ENCODE measurements around the gene HRC.

The HRC gene

DNA sequence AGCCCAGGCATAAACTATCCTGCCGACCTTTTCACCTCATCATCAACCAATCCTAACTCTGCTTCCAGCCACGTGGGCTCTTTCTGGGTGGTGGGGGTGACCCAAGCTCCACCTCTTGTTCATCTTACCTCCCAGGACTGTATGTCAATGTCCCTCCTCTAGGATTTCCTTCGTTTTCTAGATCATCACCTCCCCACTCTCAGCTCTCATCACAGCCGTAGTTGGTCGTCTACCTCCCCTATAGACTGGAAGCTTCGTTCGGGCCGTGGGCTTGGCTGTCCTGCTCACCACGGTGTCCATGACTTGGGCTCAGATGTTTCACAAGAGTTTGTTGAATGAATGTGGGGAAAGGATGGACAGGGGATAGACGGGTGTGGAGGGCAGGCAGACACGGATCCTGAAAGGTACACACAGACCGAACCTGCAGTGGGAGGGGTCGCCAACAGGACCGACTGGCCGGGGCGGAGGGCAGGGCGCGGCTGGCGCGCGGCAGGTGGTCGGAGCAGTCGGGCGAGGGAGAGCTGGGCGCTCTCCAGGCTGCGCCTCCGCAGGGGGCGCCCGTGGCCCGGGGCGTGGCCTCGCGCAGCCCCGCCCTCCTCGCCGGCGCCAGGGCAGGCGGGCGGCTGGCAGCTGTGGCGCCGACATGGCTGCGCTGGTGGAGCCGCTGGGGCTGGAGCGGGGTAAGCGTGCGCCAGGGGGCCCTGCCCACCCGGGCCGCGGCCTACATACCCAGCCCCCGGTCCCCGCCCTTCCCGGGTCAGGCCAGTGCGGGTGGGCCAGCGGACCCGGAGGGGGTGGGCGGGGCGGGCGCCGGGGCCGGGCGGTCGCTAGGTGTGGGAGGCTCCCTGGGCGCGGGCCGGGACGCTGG is 41.2 kb downstream of the HRC start, which contains the start of gene LIN7B:
Gene LIN7B, plus strand, starts transcription at position 609 of the 868 bp plus-strand sequence. Its CDS starts 35 bp downstream, at position 644.
- DNase-seq, result peak; percentile 57 to 72

DNA sequence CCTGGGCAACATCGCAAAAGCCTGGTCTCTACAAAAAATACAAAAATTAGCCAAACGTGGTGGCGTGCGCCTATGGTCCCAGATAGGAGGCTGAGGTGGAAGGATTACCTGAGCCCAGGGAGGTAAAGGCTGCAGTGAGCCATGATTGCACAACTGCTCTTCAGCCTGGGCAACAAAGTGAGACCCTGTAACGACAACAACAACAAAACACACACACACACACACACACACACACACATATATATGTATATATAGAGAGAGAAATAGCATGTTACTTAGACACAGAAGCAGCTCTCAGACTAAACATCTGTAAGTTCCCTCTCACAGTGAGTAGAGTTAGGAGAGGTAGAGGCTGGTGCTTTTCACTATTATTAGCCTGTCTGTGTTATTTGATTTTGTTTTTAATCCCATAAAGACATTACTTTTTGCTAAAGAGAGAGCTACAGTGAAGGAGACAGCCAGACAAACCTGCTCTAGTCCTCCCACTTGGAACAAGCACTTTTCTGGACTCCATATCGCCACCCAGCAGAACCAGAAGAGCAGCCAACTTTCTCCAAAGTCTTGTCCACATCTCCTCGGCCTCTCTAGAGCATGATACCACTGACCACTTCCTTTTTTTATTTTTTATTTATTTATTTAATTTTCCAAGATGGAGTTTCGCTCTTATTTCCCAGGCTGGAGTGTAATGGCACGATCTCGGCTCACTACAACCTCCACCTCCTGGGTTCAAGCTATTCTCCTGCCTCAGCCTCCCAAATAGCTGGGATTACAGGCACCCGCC is 43.8 kb downstream of the HRC start:
- DNase-seq, result no peak

DNA sequence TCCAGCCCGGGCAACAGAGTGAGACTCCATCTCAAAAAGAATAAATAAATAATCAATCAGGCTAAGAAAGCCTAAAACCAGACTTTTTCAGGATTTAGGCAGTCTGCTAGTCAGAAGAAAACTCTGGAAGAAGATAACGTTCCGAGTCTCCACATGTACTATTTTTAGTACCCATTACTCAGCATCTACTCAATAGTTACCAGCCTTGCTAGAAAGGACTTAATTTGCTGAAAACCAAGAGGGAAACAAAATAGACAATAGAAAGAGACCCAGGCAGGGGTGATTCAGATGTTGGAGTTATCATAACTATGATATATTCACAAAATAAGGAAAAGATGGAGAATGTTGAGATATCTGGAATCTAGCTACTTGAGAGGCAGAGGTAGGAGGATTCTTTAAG is 44.6 kb downstream of the HRC start:
- no peak for DNase-seq

DNA sequence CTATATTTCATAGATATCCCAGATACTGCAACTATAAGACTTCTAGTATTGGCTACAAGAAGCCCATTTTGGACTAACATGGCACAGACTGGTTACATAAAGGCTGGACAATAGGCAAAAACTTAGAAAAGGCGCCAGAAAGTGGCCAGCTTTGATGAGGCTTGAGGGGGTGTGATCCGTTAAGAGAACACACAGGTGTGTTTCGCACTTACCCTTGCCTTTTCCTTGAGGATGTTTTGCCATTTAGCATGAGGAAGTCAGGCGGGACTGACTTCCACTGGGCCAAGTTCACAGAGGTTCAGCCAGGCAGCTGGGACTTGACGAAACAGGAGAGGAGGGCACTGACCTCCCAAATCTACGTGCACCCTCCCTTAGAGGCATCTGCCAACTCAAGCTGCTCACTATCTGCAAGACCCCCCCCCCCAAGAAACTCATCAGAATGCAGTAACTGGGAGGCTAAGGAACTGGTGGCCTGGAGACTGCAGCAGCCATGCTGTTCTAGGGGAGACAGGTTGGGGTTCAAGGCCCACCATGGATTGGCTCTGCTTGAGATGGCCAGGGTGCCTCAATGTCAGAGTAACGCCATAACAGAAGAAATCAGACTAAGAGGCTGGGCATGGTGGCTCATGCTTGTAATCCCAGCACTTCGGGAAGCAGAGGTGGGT is 45.5 kb downstream of the HRC start:
- DNase-seq, result no peak

DNA sequence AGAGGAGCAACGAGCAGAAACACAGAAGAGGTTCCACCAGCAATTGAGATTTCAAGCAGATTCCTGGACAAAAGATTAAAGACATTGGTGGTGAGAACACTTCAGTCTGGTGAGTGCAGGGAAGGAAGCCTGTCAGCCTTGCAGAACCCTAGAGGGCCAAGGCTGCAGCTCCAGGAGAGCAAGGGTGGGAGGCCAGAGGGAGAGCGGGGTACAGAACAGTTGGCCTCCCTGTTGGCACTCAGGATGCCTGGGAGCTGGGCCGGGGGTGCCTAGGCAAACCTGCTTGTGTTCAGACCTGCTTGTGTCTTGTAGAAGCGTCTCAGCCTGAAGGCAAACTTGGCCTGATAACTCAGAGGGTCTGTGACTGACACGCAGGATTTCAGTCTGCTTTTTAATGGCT is 46.1 kb downstream of the HRC start:
- no peak for DNase-seq

DNA sequence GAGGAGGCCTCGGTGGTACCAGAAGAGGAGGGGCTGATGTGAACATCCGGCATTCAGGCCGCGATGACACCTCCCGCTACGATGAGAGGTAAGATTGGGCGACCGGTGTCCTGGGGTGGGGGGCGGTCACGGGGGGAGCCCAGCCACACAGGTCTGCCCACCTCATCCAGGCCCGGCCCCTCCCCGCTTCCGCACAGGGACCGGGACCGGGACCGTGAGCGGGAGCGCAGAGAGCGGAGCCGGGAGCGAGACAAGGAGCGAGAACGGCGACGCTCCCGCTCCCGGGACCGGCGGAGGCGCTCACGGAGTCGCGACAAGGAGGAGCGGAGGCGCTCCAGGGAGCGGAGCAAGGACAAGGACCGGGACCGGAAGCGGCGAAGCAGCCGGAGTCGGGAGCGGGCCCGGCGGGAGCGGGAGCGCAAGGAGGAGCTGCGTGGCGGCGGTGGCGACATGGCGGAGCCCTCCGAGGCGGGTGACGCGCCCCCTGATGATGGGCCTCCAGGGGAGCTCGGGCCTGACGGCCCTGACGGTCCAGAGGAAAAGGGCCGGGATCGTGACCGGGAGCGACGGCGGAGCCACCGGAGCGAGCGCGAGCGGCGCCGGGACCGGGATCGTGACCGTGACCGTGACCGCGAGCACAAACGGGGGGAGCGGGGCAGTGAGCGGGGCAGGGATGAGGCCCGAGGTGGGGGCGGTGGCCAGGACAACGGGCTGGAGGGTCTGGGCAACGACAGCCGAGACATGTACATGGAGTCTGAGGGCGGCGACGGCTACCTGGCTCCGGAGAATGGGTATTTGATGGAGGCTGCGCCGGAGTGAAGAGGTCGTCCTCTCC is 47.4 kb downstream of the HRC start:
- DNase-seq, result no peak

DNA sequence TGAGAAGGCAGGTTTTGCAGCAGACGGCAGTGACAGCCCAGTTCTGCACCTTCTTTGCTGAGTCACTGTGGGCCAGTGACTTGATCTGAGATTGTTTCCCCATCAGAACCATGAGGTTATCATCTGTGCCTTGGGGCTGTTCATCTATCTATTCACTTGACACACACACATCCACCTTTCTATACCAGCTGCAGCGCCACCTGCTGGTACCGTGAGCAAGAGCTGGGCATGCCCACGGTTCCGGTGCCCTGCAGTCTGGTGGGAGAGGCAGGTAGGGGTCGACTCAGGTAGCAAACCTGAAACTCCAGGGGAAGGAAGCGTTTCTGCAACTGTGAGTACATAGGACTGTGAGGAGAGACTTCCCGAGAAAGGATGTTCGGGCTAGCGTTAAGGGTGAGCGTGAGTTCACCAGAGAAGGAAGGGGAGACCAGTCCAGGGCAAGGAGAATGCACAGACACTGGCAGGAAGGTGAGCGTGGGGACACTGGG is 48.5 kb downstream of the HRC start:
- peak; percentile 34 to 42 for DNase-seq

DNA sequence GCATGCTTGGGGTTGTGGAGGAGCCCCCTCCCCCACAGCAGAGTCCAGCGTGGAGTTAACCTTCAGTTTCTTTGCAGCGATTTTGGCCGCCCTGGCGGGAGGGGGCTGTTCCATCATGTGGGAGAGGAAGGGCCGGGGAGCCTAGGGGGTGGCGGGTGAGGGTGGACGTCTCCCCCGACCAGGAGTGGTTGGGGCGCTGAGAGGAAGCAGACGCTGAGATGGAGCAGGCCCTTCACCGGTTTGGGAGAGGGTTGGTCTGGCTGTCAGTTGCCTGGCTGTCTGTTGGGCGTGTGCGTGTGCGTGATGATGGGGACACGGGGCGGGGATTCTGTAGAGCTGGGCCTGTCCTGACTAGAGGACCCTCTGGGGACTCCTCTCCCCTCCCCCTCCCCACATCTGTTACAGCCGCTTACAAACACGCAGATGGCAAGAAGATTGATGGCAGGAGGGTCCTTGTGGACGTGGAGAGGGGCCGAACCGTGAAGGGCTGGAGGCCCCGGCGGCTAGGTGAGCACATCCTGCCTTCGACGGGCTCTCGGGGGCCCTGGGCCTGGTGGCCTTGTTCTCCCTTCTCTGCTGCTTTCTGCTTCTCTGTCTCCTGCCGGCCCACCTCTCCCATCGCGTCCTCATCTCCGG is 50.8 kb downstream of the HRC start:
- DNase-seq, result no peak

DNA sequence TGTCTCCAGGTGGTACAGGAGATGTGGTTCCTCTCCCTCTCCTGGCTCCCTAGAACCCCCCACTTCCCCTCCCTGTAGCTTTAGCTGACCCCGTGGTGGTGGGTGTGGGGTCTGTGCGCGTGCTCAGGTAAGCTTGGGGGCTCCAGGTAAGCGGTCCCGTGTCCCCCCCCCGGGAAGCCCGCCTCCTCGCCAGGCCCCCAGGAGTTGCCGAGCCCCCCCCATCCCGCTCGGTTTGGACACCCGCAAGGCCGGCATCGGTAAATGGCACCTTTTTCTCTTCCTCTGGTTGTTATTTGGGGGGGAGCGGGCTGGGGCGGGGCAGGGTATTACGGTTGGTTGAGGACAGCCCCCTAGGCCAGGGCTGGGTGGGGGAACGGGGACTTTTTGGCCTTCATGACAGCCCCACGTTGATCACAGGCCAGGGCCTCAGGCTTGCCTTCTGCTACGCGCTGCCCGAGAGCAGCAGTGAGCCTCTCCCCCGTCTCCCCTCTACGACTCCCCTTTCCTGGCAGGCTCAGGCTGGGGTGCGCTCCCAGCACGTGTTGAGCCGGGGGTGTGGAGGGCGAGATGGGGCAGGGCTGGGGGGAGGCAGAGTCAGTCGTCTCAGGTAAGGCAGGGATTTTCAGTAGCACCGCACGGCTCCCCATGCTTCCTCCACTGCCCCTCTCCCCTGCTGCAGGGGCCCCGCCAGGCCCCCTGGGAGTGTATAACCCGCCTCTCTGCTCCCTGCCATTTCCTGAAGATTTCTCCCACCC is 51.7 kb downstream of the HRC start:
- no peak for DNase-seq

DNA sequence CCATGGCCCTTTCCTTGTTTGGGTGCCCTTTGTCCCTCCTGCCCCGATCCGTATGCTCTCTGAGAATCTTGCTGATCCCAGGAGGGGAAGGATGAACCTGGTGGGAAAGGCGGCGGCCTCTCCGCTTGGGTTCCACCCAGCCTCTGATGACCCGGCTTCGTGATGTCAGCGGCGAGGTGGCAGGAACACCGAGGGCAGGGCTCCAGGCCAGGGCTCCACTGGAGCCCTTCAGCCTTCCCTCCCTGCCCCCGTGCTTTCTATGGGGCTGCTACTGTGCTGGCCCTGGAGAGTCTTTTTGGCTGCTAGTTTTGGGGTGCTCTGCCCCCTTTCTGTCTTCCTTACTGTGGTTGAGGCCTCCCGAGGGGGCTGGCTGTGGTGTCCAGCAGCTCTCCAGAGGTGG is 52.9 kb downstream of the HRC start:
- no peak for DNase-seq

Data from NCI-H187 (cell line).